HG02798 (cell line): Measurements from ENCODE around the gene APP.

Source experiments
- ATAC-seq: cut with Tn5 transposase; IDR thresholded peaks from one replicate; pipeline ENCODE4 v1.9.1; 2021; ENCODE audit warnings: mild to moderate bottlenecking; ENCODE audit not compliant: unreplicated experiment, poor library complexity

The APP gene

DNA sequence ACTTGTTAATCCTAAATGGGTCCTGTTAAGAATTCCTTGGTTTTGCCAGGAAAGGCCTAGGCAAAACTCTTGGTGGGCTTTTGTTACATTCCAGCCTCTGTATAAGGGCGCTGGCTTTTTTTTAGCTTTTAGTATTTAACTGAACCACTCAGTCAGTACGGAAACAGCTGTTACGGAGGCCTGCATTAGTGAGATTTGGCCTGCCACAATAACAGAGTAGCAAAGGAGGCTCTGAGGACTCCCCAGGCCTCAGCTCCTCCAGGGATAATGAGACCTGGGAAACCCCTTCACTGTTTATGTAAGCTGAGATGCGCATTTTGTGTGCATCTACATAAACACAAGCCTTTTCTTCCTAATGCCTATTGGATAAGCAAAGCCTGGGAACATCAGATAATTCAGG is 210.2 kb downstream of the APP start:
- no peak for ATAC-seq

- ATAC-seq = no peak
Observed at GRCh38 chr21:25959799-25960198, 210.8 kb downstream of the APP start.

DNA sequence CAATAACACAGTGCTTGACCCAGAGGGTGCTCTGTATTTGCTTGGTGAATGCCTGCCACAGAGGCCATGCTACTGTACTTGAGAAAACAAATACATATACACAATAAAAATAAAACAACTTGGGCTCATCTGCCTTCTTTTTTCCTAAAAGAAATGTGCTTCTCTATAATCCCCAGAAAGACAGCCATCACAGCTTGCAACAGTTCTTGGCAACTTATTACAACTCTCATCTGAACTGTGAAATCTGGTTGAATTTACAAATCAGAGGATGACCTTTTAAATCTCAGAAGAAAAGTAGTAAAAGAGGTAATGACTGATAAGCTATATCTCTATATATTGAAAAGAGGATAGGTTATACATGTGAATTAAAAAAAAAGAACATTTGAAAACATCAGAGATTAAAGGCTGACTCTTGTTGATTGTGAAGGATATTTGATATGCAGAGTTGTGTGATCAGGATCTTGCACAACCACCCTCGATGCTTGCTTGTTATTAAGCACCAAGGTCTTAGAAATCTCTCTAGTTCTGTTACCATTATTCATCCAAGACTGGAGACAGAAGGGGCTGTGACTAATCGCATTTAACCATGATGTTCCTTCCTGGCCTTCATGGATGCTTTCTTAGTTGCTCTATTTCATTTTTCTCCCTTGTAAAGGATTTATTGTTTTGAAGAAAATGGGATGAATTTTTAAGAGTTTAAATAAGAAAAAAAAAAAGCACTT is 213.4 kb downstream of the APP start:
- no peak for ATAC-seq

- ATAC-seq = no peak
Observed at GRCh38 chr21:25955646-25956045, 214.9 kb downstream of the APP start.

DNA sequence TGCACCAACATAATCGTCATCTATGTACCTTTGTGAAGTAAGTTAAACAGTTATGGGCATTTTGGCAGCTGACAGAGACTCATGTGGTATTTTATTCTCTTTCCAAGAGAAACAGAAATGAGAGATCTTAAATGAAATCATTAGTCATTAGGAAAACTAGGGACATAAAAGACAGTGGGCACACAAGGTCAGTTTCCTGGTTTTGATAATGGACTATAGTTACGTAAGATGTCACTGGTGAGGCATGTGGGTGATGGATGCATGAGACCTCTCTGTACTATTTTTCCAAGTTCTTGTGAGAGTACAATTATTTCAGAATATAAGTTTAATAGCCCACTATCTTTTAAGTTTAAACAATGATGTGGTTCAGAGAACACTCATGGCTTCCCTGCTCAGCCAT is 216.9 kb downstream of the APP start:
- ATAC-seq = no peak

DNA sequence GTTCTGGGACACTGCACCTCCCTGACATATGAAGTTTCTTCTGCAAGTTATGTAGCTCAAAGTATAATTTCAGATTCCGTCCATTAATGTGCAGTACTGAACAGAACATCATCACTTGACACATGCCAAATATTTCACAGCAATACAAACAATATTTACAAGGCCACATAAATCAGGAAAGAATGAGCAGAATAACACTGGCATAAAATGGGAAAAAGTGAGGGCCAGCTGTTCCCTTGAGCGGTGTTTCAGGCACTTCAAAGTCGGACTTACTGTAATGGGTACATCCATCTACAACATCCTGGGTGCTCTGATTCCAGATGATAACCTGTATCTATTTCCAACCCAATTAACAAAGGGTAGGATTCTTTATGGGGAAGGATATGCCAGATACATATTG is 217.4 kb downstream of the APP start:
- ATAC-seq = no peak

DNA sequence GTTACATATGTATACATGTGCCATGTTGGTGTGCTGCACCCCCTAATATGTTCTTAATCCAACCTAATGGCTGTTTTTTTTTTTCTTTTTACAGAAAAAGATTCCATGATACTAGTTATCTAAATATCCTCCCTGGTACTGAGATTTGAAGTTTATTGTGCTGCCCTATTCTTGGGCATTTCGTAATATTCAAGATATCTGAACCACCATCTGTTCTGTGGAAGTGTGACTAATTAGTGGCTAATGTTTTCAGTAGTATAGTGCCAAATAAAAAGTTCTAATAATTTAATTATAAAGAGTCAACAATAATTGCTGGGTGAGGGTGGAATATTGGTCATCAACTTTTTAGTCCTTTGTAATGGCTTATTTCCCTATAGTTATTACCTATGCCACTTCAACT is 218.3 kb downstream of the APP start:
- no peak for ATAC-seq

GRCh38 chr21:25949701-25950100 is 220.9 kb downstream of the APP start:
- no peak for ATAC-seq

- no peak for ATAC-seq
Observed at GRCh38 chr21:25944672-25945213, 225.8 kb downstream of the APP start.

DNA sequence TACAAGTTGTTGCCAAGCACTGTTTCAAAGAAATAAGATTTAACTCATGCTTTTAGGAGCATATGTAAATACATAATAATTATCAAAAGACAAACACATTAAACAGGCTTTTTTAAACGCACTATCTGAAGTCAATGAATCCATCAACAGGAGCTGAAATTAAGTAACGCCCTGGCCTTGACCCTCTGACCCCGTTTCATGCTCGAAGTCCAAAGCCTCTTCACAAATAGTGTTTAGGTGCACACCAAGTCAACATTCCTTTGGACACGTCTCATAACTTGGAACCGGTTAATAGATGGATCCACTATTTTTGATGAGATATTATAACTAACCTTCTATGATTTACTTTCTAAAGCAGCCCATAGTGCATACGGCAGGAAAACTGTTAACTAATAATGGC is 226.5 kb downstream of the APP start:
- ATAC-seq = no peak

- no peak for ATAC-seq
Observed at GRCh38 chr21:25942135-25942534, 228.4 kb downstream of the APP start.

DNA sequence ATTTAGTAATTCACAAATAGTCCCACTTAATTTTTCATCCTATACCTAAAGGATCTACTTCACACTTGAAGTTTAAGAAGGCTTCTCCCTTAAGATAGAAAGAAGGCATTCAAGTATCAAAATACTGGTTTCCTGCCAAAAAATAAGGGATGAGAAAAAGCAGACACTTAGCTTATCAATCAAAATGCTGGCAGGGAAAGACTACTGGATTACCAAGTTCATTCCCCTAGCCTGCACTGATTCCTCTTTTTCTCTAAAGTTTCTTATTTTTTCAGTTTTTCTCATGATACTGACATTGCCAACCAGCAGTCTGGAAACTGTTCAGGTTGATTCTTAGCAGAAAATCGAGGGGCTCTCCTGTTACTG is 231.2 kb downstream of the APP start:
- no peak for ATAC-seq

DNA sequence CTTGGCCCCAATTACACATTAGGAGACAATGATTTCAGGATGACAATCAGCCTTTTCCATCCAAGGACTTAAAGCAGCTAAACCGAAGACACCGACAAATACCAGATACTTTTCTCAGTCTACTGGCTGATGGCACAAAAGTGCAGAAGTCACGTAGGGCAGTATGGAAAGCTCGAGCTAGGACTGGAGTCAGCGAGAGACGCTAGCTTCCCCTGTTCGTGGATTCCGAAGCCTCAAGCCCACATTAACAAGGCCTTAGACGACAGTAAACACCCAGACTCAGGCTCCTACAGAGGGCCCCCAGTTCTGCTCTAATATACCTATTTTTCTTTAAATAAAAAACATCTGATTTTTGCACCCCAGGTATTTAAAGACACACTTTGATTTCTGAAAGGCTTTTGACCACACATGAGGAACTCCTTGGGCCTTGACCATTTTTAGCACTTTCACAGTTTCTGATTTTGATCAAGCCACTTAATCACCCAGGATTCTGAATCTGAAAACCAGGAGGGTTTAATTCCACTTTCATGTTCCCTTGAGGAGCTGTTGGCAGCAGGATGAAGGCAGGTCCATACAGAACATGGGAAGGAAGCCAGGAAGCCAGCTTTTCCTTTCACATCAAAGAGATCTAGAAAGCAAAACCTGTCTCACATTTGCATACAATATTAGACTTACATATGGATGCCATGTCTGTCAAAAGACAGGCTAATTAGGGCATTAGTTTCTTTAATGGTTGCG is 231.7 kb downstream of the APP start:
- ATAC-seq = no peak

- no peak for ATAC-seq
Observed at GRCh38 chr21:25936776-25937175, 233.8 kb downstream of the APP start.

DNA sequence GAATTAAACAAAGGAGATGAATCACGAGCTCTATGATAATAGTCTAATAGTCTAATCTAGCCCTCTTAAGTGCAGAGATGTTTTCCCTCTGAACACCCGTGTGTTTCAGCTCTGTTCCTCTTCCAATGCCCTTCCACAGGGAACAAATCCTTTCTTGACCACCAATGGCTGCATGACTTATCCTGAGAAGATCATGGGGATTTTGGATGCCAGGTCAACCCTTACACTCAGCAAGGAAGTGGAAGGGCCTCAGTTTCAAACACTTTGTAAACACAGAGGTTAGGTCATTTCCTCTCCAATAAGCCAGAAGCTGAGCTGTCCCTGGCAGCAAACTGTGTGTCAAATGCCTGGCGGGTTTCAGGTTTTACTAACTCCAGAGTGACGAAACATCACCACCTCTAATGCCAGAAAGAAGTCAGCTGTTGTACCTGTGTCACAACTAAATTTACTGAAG is 235.8 kb downstream of the APP start:
- ATAC-seq = no peak

DNA sequence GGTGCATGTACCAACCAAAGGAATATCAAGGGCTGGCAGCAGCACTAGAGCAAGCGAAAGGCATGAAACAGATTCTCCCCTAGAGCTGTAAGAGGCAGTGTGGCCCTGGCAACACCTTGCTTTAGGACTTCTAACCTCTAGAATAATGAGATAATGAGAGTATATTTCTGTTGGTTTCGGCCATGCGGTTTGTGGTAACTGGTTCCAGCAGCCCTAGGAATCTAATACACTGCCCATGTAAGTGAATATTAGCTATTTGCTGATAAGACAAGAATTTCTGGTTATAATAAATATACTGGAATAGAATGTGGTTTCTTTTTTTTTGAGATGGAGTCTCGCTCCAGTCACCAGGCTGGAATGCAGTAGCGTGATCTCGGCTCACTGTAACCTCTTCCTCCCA is 236.4 kb downstream of the APP start:
- ATAC-seq = no peak

GRCh38 chr21:25931765-25932164 is 238.8 kb downstream of the APP start:
- no peak for ATAC-seq

DNA sequence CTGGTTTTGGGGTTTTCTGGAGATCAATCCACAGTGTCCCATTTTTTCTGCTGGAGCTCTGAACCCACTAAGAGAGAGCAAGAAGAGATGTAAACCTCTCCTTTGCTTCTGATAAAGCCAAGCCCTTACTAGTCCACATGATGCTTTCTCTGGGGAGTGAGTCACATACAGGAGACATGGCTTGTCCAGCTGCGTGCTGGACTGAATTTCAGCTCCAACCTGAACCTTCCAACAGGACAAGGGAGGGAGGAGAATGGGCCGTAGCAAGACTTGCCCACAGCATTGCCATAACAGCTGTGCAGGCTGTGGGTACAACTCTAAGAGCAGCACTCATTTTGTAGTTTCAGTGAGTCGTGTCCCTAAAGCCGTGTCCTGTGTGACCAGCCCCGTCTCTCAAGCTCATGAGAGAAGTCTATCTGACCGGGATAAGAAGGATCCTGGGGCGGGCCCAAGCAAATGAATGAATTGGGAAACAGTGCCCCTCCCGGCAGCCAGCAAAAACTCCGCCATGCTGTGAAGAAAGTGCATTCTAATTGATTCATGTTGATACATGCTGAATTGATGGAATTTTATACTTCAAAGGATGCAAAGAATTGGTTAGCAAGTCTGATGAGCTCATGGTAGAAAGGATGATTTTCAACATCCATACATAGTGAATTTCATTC is 240.6 kb downstream of the APP start:
- no peak for ATAC-seq

DNA sequence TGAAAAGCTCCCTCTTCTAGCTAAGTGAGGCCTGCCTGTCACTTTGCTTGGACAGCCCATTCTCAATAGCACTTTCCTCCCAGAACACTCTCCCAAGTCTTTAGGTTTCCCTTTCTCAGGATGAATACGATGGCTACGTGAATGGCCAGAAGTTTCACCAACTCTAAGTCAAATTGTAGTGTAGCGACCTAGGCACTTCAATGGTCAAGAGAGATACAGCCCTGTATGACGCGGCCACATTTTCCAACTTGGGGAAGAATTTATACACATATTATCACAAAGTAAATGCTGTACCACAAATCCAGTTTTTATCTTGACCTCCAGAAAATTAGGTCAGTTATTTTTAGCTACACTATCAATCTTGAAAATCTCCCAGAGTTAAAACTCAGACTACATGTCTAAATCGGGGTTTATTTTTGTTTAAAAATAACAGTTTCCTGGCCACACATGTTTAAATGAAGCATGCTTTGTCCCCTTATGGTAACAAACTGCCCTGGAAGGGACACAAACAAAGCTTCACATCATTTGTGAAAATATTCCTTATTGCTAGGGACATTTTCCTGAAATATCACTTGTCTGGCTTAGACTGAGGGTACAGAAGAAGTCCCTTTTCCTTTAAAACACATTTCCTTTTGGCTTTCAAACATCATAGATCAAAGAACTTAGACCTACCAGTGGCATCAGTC is 243.2 kb downstream of the APP start:
- ATAC-seq = no peak

DNA sequence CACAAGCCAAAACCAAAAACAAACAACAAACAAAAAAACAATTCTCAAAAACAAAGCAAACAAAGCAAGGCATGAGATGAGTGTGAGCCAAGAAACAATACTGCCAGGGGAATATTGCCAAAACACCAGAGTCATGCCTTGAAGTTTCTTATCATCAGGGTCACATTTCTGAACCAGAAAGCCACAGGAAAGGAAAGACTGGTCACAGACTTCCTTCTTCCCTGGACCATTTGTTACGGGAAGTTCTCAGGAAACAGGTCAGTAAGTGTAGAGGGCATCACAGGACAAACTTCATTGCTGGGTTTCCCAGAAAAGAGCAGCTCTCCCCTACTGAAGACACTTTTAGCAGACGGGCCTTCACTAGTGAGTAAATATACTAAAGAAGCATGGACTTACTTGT is 244.6 kb downstream of the APP start:
- no peak for ATAC-seq
